UCSD-AML1 (cell line): ENCODE results near the gene RRBP1.

ENCODE experiments used
- DNase-seq: peaks from one replicate; lab custom pipeline; 2025; ENCODE audit not compliant: unreplicated experiment; lab: John Stamatoyannopoulos, UW

The RRBP1 gene

DNA sequence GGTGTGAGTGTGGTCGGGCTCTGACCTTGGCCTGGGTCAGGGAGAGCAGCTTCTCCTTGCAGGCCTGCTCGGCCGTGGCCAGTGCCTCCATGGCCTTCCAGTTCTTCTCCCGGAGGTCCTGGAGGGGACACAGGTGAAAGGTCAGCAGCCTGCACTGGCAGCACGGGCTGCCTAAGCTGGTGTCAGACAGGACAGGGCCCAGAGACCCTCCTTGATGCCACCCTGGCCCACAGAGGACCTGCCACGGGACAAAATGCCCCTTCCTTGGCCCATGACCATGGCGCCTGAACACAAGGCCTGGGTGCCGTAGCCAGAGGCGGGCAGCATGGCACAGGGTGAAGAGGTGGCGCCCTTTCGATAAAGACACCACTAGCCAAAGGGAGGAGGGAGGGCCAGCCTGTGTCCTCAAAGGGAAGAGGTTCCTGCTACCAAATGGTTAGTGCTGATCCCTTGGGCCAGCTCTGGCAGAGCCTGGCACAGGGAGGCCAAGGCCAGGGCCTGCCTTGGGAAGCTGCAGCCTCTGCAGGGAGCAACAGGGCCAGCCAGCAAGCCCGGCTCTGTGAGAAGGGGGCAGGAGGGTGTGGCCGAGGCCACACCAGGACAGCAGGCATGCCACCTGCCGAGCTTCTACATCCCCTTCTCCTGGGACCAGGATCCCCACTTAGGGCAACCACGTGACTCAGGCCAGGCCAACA is 57.3 kb downstream of the RRBP1 start:
- no peak for DNase-seq

DNA sequence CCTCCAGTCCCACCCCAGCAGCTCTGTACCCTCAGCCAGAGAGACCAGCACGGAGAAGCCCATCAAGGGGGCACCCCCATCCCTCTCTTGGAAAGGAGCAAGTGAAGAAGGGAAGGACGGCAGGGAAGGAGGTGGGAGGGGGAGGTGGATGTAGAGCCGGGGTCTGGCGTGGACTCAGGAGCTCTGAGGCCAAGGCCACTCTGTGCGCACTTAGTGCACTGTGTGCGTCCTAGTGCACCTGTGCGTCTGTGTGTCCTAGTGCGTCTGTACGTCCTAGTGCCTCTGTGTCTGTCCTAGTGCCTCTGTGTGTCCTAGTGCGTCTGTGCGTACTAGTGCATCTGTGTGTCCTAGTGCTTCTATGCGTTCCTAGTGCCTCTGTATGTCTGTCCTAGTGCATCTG is 58.0 kb downstream of the RRBP1 start:
- DNase-seq = no peak

DNA sequence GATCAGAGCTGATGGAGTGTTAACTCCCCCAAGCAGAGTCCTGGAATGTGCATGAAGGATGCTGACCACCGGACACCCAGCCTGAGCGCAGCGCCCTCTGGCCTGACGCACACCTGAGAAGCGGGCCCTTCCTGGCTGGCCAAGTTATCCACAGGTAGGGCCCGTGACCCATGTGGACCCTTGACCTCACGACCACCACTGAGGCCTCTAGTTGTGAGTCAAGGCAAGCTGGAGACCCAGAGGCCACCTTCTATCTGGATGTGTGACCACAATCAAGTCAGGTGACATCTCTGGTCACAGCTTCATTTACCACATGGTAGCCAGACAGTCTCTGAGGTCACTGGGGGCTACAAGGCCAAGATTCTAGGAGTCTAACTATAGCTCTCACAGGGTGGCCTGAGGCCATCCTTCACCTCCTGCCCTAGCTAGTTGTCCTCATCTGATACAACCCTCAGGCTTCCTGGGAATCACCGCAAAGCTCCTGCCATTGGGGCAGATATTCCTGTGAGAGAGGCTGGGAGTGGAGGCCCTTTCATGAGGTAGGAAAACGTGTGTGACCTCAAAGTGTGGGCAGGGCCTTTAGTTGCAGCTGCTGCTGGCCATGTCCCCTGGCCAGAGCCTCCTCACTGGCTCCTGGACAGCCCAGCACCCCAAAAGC is 59.1 kb downstream of the RRBP1 start:
- DNase-seq = no peak

DNA sequence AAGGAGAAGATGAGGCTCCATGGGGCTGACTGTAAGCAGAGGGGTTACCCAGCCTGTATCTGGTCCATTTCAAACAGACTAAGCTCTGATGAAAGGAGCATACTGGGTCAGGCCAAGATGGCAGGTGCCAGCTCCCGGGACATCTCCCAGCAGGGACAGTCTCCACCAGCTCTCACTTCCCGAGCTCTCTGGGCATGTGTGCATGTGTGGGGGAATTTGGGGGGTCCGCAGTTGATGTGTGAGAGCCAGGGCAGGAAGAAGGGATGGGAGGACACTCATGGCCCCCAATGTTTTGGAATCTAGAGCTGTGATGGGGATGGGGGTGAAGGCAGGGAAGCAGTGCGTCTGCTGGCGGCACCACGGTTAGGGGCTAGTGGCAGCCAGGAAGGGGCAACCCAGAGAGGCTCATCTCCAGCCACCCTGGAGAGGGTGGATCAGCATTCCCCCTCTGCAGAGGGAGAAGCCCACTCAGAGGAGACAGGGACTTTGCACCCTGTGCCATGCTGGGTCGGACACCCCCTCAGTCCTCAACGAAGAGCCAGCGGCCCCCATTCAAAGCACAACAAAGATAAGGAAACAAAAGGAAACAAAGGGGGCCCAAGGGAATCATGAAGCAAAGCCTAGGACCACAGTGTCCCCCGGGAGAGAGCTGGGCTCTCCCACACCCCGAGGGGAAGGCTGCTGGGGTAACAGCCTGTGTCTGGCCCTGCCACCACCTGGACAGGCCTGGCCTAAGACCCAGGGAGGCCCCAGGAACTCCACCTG is 59.8 kb downstream of the RRBP1 start:
- DNase-seq = no peak

DNA sequence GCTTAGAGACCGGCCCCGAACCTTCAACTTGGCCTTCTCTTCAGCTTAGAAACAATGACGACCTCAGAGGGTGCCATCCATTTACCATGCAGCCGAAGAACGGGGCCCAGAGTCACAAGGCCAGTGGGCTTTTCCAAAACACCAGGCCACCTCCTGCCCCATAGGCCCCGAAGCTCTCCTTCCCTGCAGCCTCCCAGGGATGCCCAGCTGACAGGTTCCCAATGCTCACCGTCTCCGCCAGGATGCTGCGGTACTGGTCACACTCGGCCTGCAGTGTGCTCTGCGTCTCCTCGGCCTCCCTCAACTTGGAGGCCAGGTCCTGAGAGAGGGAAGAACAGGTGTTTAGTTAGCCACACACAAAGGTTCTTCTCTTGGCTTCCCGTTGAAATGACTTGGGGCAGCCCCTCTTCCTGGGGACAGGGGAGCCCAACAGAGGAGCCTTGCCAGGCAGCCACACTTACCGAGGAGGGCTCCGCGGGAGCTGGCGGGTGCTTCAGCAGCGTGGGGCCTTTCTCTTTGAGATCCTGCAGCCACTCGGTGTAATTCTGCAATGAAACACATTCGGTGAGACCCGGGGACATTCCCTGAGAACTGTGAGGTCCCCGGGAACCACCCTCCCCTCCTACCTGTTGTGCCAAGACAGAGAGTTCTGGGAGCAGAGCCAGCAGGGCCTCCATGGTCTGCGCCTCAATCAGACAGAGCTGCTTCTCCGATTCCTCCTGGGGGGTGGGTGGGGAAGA is 60.6 kb downstream of the RRBP1 start:
- no peak for DNase-seq

DNA sequence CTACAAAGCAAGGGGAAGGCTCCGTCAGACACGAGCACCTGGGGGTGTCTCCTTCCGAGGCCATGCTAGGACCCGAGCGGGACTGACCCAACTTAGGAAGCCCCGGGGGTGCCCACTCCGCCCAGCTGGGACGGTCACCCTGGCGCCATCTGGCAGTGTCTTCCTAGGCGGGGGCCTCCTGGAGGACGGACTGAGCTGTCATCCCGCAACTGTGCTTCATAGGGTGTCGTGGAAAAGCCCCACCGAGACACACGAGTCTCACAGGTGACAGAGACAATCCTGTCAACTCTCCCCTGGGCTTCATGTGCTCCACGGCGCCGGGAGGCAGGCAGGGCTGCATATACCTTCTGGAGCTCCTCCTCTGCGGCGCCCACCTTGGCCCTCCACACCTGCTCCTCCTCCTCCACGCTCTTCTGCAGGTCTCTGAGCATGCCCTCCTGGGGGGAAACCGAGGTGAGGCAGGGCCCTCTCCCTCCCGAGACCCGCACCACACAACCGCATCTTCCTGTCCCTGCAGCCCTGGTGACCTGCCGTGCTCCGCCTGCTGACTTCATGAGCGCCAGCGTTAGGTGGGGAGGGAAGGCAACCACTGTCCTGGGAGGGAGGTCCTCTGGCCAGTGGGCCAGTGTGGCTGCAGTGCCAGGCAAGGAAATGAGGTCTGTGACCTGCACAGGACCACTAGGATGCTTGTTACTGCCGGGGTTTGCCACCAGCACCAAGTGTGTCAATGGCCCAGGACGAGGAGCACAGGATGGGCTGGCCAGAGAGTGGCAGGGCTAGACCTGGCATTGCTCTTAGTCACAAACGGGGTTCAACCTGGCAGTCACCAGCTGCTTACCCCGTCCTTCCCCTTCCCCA is 61.4 kb downstream of the RRBP1 start:
- DNase-seq = no peak

DNA sequence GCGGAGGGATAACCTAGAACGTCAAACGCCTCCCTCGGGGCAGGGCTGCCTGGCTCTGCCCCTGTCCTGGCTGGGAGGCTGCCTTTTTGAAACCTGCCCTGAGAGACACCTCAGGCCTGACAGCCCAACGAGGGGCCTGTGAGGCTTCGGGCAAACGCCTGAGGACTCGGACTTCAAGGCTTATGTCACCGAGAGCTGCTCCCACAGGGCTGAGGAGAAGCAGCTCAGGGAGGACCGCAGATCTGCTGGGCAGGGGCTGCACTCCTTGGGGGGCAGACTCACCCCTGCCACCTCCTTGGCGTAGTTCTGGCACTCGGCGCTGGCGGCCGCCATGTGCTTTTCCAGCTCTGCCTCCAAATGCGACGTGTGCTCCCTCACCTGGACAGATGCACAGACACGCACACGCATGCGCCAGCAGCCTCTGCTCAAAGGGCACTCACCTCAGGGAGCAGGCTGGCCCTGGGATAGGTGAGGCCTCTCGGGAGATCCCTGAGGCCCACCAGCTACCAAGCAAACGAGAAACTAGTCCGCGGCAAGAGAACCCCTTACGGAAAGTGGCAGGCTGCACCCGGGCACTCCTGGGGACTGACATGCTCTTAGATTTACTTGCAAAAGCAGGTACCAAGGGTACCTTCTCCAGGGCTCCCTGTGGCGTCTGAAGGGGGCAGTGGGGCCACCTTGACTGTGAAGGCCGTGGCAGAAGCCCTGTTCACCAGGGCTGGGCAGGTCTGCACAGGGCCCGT is 62.5 kb downstream of the RRBP1 start:
- DNase-seq = no peak

DNA sequence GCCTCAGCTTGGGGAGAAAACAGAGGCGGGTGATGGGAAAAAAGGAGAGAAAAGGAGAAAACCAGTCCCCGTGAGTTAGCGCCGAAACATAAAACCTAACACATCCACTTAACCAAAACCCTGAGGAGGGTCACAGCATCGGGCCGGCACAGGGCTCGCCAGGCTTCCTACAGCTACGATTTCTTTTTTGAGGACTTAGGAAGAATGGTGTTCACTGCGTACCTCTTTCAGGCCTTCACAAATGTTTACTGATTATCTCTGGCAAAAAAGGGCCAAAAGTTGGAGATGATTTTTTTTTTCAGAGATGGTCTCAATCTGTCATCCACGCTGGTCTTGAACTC is 63.4 kb downstream of the RRBP1 start:
- no peak for DNase-seq

DNA sequence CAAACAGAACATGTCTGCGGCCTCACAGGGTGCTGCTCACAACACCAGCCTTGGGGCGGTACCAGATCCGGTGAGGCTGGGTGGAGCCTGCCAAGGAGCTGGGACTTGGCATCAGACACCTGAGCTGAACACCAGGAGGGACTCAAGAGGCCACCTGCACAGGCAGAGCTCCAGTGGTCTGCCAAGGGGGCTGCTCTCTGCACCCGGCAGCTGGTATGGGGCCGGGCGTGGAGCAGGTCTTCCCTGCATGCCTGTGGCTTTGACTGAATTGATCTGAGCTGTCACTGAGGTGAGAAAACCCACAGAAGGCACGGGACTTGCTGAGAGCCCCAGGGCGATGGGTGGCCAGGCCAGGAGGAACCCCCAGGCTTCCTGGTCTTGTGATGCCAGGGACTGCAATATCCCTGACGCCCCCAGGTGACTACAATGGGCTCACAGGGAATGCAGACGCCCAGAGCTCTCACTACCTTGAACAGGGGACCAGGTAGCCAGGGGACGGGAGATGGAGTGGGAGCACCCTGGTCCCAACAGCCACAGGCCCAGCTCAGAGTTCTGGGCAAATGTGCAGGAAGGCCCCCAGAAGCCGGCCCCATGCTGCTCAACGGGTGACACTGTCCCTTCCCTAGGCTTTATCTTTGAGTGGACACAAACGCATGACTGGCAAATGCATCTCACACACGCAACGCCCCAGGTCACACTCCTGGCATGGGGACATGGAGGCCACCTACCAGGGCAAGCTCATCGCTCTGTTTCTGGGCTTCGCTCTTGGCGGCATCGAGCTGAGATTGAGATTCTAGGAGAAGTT is 64.0 kb downstream of the RRBP1 start:
- no peak for DNase-seq

DNA sequence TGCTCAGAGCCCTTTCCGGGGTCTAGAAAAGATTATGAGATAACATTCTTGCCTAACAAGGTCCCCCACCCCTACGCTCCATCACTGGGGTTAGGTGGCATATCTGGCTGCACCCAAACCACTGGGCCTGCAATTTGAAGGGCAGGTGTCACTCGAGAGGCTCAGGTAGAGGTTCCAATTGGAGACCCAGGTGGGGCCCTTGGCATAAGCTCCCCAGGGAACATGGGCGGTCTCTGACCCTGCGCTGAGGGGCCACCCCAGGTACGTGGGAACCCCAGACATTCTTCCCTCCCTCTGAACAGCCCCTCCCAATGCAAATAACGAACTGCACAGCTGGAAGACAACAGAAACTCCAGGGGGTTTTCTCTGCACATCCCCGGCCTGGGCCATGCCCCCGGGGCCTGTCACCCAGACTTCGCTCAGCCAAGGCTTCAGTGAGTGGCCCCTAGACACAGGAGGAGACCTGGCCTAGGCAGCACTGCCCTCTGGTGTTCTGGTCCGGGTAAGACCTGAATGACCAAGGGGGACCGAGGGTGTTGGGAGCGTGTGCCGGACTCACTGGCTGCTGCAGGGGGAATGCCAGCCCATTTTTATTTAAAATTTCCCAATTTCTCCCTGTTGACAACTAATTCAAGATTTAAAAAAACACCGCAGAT is 64.7 kb downstream of the RRBP1 start:
- DNase-seq = peak; percentile 50

DNA sequence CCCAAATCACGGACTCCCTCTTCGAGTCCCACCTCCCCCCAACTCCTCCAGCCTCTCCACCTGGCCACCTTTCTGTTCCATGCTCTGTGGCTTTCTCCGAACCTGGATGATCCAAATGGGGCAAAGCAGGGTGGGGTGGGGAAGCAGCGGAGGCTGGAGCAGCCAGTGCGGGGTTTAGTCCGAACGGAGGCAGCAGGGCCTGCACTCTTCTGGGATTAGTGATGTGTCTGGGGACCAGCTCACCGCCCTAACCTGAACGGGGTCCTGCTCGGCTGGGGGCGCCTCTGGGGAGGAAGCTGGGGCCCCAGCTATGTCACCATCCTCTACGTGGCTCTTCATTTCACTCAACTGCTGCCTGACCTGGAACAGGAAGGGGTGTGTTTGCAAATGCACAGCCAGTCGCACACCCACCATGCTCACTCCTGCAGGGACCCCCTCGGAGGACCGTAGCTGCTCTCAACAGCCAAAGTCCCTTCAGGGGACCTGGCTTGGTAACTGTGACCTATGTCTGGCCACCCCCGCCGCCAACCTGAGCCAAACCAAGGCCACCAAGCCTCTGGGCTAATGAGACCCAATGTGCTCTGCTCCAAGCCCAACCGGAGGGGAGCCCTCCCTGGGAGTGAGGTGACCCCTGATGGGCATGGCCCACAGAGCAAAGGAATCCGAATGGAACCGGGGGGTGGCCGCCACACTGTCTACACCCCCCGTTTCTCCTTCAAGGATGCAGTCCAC is 65.4 kb downstream of the RRBP1 start:
- no peak for DNase-seq

DNA sequence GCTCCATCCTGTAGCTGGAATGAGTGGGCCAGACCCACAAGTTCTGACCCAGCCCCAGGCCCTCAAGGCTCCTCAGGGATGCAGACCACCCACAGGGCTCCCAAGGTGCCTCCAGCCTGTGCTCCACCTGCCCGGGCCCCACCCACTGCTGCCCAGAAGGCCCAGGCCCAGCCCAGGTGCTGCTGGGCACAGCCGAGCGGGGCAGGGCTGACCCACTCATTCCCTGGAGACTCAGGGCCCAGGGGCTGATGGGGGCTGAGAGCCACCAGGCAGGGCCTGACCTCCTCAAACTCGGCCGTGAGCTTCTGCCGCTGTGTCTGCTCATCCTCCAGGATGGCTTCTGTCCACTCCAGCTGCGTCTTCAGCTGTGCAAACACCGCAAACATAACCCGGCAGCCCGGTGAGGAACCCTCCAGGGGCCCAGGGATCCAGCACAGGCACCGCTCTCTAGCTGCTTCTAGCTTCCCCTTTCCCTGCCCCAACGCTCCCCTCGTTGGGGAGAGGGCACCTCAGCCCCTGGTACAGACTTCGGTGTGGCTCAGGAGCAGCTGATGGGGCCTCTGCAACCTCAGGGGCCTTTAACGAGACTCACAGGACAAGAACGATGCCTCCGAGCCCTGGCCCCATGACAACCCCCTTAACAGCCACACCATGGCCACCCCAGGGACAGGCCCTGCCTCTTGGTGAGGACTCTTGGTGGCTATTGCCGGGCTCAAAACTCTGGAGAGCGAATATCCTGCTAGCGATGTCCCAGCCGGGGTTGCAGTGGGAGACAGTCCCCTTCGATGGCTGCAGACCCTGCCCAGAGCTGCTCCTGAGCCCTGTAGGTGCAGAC is 66.2 kb downstream of the RRBP1 start:
- DNase-seq = no peak

DNA sequence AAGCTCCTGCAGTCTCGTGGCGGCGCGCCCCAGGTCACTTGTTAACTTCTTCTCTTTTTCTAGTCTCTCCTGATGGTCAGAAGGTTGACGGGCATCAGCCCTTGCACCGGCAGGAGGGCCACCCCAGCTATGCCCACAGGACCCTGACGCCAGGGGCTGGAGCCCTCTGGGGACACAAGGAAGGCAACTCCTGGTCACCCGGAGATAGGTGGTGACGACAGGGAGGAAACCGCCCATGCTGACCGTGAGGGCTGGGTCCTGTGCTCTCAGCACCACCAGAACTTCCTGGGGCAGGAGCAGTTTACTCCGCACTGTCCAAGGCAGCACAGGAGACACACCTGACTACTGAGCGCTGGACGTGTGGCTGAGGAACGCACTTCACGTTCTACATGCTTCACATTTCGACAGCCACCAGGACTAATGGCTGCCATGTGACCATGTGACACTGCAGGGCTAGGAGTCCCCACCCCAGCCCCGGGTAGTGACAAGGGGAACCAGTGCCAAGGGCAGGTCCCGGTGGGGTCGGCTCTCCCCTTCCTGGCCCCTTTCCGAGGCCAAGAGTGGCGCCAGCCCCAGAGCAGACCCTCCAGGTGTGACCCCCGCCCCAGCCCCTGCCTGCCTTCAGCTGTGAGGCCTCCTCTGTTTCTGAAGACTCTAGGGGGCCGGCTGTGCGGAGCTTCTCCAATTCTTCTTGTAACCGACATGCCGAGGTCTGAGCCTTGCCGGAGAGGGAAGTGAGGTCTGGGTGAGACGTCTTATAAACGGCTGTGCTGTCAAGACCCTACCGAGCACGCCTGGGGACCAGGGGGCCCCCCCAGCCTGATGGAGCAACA is 67.0 kb downstream of the RRBP1 start:
- DNase-seq = no peak

DNA sequence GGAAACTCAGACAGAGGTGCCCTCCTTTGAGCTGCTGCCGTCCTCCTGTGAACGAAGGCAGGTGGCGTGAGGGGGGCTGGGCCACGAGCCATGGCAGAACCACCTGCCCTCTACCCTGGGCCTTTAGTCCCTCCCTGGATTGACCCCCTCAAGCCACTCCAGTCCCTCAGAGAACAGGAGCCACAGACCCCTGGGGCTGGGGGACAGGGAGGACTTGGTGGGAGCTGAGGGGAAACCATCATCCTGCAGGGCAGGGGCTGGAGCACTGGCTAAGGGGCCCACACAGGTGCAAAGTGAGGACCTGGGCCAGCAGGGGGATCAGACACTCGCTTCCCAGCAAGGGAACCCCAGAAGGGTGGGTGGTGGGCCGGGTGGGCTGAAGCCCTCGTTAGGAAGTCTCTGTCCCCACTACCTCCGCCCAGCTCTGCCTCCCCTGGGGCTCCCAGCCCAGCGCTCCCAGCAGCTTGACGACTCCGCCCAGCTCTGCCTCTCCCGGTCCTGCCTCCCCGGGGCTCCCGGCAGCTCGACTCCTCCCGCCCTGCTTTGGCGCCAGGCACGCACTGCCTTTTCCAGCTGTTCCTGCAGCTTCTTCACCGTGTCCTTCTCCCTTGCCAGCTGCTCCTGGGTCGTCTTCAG is 67.7 kb downstream of the RRBP1 start:
- DNase-seq = no peak

DNA sequence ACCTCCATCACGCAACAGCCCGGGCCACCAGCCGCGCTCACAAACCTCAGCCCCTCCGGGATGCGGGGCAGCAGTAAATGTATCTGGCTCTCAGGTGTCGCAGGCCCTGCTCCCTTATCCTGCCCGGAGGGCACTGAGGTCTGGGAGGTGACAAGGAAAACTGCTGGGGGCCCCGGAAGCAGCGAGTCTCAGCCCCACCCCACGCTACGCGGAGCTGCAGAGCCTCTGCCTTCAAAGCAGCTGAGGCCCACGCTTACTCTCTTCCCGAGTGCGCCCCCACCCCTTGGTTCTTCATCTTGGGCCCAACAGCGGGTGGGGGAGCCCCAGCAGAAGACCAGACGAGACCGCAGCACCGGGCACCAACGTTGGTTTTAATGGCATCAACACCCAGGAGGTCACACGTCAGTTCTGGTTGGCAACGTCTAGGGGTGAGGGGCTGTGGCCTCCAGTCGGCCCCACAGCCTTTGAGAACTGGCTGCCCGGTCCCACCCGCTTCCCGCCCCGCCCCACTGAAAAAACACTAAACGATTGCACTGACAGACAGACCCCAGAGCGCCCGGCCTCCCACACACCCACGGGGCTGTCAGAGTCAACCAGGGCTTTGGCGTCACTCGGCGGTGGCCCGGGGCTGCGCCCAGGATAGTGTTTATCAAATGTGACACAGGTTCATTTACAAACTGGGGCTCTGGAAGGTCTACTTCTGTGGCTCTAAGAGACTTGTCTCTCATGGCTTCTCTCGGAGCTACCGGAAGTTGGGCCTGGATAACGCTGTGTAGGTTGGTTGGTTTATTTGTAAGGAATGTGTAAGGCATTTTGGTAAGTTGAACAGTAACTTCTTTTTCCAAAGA is 68.5 kb downstream of the RRBP1 start:
- no peak for DNase-seq
